HEK293T (cell line): ENCODE data around the gene CCDC89.

Source experiments
- ELF4 ChIP-seq: fragments of 450-650 bp; IDR thresholded peaks from 2 replicates; pipeline ENCODE4 v1.6.1; 2017; ENCODE audit warnings: antibody characterized with exemption
- L3MBTL2 ChIP-seq: fragments of 450-650 bp; conservative IDR thresholded peaks from 2 replicates; pipeline ENCODE4 v1.6.1; 2016; ENCODE audit warnings: mild to moderate bottlenecking
- SUZ12 ChIP-seq: fragments of 450-650 bp; IDR thresholded peaks from 2 replicates; pipeline ENCODE4 v1.6.1; 2016; ENCODE audit warnings: mild to moderate bottlenecking

- no peak for TF ChIP-seq ELF4
- no peak for TF ChIP-seq L3MBTL2
- TF ChIP-seq SUZ12 = no peak
Observed at GRCh38 chr11:85665733-85666132, 20.3 kb downstream of the CCDC89 start.
